GM18507 (cell line): Measurements from ENCODE around the gene RPH3AL.

ENCODE experiments used
- DNase-seq: peaks from one replicate; pipeline ENCODE4 v3.0.0; 2011; ENCODE audit warnings: low read depth; ENCODE audit not compliant: insufficient read length; ENCODE audit errors: extremely low spot score
- FAIRE-seq: peaks from 2 replicates; lab custom pipeline; 2011; peaks lifted over from hg19 to GRCh38; lab: Jason Lieb, UNC

Gene RPH3AL

GRCh38 chr17:307295-307691, 45.3 kb downstream of the RPH3AL start:
- DNase-seq (no peak), FAIRE-seq (no peak)

DNA sequence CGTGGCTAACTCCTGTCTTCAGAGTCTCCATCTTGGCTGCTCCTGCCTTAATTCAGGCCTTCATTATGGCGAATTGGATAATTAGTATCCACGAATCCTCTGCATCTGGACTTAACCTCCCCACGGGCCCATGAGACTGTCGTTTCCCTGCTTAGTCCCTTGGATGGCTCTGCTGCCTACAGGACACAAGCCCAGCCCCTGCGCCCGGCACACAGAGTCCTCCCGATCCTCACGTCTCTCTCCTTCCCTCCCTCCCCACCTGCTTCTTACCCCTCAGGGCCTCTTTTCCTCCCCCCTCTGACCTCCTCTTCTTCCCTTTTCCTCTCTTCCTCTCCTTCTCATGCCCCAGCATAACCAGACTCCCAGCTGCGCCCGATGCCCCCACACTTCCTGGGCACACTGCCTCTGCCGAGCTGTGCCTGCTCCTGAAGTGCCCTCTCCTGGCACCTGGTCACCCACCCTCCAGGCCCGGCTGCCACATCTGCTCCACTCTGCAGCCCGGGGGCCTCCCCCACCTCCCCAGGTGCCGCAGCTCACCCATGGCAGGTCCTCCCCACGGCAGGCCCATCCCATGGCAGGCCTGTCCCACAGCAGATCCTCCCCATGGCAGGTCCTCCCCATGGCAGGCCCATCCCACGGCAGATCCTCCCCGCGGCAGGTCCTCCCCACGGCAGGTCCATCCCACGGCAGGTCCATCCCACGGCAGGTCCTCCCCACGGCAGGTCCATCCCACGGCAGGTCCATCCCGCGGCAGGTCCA, 45.9 kb downstream of the RPH3AL start:
- DNase-seq, result no peak
- no peak for FAIRE-seq

GRCh38 chr17:306116-306515, 46.5 kb downstream of the RPH3AL start:
- FAIRE-seq (no peak), DNase-seq (no peak)

- no peak for FAIRE-seq
Measured at GRCh38 chr17:305090-305976, 47.3 kb downstream of the RPH3AL start.

DNA sequence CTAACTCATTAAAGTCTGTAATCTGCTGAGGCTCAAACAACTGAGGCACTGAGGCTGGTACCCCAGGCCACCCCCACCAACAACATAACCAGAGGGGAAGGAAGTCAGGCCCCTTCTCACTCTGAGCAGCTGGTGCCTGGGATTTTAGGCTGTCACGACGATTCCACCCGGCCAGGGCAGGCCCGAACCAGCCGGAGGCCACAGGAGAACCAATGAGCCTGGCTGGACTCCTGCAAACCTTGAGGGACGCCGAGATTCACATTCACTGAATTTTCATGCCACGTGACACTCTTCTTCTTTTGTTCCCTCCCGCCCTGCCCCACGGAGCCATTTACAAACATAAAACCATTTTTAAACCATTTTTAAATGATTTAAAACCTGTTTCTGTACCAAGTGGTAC, 48.1 kb downstream of the RPH3AL start:
- FAIRE-seq, result no peak
- DNase-seq, result no peak

More at GRCh38 chr17:305090-305976, 47.3 kb downstream of the RPH3AL start:
- DNase-seq, result no peak

DNA sequence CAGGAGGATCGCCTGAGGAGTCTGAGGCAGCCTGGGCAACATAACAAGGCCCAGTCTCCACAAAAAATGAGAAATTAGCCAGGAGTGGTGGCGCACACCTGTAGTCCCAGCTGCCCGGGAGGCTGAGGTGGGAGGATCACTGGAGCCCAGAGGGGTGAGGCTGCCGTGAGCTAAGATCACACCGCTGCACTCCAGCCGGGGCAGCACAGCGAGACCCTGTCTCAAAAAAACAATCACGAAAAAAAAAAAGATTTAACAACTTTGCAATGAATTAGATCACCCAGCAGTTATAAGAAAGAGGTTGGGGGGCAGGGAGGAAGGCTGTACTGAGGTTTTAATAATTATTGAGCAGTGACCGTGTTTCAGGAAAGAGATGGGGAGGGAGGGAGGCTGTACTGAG, 49.4 kb downstream of the RPH3AL start:
- DNase-seq (no peak), FAIRE-seq (no peak)

GRCh38 chr17:302300-302698, 50.3 kb downstream of the RPH3AL start:
- FAIRE-seq (no peak), DNase-seq (no peak)

DNA sequence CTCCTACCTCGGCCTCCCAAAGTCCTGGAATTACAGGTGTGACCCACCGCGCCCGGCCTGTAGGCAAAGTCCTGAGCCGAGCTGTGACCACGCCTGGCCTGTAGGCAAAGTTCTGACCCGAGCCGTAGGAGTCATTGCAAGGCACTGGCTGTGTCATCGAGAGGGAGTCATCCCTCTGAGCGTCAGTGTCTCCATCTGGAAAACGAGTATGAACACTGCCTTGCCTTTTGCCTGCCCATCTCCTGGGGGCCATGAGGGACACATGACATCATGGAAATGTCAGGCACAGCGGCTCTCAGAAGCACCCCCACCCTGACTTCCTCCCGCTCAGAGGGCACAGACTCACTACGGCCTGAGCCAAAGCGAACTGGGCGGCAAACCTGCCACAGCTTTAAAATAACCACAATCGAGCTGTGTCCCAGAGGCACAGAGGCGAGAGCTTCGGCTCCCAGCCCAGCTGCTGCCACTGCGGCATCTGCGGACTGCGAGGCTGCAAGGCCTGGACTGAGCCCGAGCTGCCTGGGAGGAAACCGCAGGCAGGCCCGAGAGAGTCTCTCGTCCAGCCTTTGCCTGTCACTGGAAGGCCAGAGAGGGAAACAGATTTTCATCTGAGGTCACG, 50.8 kb downstream of the RPH3AL start:
- FAIRE-seq, result no peak
- DNase-seq, result no peak

- FAIRE-seq (no peak), DNase-seq (no peak)
Measured at GRCh38 chr17:300881-301280, 51.7 kb downstream of the RPH3AL start.

- FAIRE-seq, result no peak
Measured at GRCh38 chr17:299546-299945, 53.1 kb downstream of the RPH3AL start.

GRCh38 chr17:298791-299450, 53.7 kb downstream of the RPH3AL start:
- DNase-seq (no peak), FAIRE-seq (no peak)

More at GRCh38 chr17:299546-299945, 53.1 kb downstream of the RPH3AL start:
- no peak for DNase-seq

DNA sequence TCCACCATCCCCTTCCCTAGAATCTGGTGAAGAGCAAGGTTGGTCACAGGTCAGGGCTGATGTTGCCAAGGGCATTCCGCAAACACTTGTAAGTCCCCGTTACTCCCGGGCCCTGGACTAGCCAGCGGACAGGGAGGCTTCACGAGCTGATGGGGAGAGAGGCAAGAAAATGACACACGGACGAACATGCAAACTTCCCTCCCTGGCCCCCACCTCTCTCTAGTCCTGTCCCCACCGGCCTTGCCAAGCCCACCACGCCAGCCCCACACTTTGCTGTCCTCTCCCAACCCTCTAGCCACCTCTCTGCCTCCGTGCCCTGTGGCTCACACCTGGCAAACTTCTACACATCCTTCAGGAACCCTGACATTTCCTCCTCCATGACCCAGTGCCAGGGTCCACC, 54.8 kb downstream of the RPH3AL start:
- FAIRE-seq, result no peak
- no peak for DNase-seq

DNA sequence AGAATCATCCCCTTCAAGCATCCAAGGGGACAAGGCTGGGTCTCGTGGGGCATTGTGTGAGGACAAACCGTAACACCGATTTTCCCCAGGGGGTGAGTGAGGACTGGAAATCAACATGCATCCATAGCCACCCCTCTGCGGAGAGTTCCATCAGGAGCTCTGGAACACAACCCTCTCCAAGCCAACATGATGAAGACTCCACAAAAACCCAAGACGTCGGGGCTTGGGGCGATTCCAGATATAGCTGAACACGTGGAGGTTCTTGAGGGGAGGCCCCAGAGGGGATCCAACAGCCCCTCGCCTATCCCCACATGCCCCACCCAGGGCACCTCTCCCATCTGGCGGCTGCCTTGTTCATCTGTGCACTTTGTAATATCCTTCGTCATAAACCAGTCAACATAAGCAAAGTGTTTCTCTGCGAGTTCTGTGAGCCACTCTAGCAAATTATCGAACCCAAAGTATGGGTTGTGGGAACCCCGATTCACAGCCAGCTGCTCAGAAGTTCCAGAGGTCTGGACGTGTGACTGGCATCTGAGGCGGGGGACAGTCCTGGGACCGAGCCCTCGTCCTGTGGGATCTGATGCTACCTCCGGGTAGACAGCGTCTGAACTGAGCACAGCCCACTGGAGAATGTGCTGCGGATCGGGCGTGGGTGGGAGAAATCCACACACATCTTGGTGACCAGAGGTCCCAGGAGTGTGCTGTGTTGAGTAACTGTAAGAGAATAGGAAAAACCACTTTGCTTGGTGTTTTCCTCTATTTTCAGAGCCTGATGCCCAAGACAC, 55.5 kb downstream of the RPH3AL start:
- no peak for DNase-seq
- no peak for FAIRE-seq

- FAIRE-seq, result no peak
- no peak for DNase-seq
Measured at GRCh38 chr17:296379-296778, 56.2 kb downstream of the RPH3AL start.

DNA sequence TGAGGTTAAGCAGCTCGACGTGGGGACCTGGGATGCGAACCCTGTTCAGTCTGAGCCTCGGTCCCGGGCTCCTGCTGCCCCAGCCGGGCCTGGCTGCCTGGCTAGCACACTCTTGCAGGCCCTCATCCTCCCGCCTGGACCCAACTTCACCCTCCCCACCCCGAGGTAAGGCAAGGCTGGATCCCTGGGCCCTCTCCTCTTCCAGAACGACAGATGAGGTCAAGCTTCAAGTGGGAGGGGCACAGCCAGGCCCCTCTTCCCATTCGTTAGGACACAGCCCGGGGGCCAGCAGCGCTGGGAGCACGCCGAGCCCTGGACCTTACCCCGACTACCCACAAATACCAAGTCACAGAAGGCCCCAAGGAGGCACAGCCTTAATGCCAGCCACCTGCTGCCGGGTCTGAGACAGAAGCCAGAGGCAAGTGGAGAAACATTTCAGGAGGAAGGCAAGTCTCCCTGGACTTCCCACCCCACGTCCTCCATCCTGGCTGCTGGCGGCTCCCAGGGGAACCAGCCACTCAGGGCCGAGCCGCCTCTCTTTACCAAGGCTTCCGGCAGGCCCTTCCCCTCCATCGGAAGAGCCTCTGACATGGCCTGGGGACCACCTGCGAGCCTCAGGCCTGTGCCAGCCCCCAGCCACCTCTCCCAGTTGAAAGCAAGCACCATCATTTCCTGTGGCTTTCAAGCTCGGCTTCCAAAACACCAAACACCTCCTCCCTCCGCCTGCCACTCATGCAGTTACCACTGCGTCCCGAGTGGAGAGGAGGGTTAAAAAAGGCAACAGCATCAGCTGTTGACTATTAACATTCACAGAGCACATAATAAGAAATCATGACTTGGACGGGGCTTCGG, 59.9 kb downstream of the RPH3AL start:
- FAIRE-seq (no peak), DNase-seq (no peak)

- no peak for DNase-seq
Measured at GRCh38 chr17:292016-292415, 60.6 kb downstream of the RPH3AL start.

DNA sequence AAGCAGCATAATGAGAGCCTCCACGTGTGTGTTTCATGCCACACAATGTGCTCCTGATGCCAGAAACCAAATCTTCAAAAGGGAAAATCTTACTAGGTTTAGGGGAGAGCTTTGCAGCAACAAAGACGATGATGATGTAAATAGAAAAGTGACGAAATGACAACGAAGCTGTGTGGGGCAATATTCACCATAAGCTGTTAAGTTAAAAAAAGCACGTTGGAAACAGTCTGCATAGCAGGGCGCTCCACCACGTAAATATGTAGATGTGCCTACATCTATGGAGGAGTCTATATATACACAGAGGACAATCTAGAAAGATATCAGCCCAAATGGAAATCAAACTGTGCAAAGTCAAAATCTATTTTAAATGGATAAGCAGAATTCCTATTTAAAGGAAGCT, 61.0 kb downstream of the RPH3AL start:
- FAIRE-seq (no peak), DNase-seq (no peak)

More at GRCh38 chr17:292016-292415, 60.6 kb downstream of the RPH3AL start:
- FAIRE-seq, result no peak

GRCh38 chr17:290626-291025, 62.0 kb downstream of the RPH3AL start:
- FAIRE-seq (no peak), DNase-seq (no peak)
